Neuronal stem cell (in vitro differentiated cells): ENCODE measurements around the gene PLCH2.

ENCODE experiments used
- DNase-seq: peaks from one replicate; pipeline ENCODE4 v3.0.0-alpha.2; 2013; ENCODE audit warnings: low spot score
- H2AFZ ChIP-seq: one replicate; pipeline ENCODE4 v1.6.1; 2013; ENCODE audit warnings: mild to moderate bottlenecking, low read length, inconsistent platforms
- H2AK5ac ChIP-seq: 2 replicates; pipeline ENCODE4 v1.6.1; 2013; ENCODE audit warnings: low read depth, mild to moderate bottlenecking, inconsistent platforms, low read length, moderate library complexity, mixed read lengths
- H2BK120ac ChIP-seq: 2 replicates; pipeline ENCODE4 v1.6.1; 2013; ENCODE audit warnings: low read depth, mild to moderate bottlenecking, inconsistent platforms, low read length, moderate library complexity, mixed read lengths
- H2BK12ac ChIP-seq: one replicate; pipeline ENCODE4 v1.6.1; 2013; ENCODE audit warnings: low read length, inconsistent platforms
- H2BK15ac ChIP-seq: 2 replicates; pipeline ENCODE4 v1.6.1; 2013; ENCODE audit warnings: mild to moderate bottlenecking, low read length, inconsistent platforms, mixed read lengths
- H2BK5ac ChIP-seq: one replicate; pipeline ENCODE4 v1.6.1; 2013; ENCODE audit warnings: inconsistent platforms, mild to moderate bottlenecking, low read length, moderate library complexity
- H3K14ac ChIP-seq: one replicate; pipeline ENCODE4 v1.6.1; 2013; ENCODE audit warnings: low read length, inconsistent platforms
- H3K18ac ChIP-seq: 2 replicates; pipeline ENCODE4 v1.6.1; 2013; ENCODE audit warnings: low read length, inconsistent platforms
- H3K23ac ChIP-seq: 2 replicates; pipeline ENCODE4 v1.6.1; 2013; ENCODE audit warnings: low read depth, mild to moderate bottlenecking, mixed read lengths, low read length, inconsistent platforms; ENCODE audit not compliant: poor library complexity
- H3K27ac ChIP-seq: replicated peaks from 3 replicates; pipeline ENCODE4 v1.5.1; 2013; ENCODE audit warnings: low read length, inconsistent platforms
- H3K27me3 ChIP-seq, 3 experiments: 2 replicates each; pipeline ENCODE4 v1.6.1; 2013; ENCODE audit warnings: low read length in 3 of 3, mild to moderate bottlenecking in 2 of 3, inconsistent platforms in 1 of 3, low read depth in 1 of 3, mixed read lengths in 1 of 3, moderate library complexity in 1 of 3; ENCODE audit not compliant: control insufficient read depth in 3 of 3, insufficient read depth in 3 of 3
- H3K36me3 ChIP-seq, 2 donors: replicated peaks in 1 of 2; 2 replicates each; pipeline ENCODE4 v1.6.1; 2013; ENCODE audit warnings: low read length in 2 of 2; ENCODE audit not compliant: control insufficient read depth in 2 of 2, insufficient read depth in 2 of 2
- H3K4ac ChIP-seq: 2 replicates; pipeline ENCODE4 v1.6.1; 2013; ENCODE audit warnings: inconsistent platforms, mild to moderate bottlenecking, low read length, moderate library complexity
- H3K4me1 ChIP-seq, 2 donors: 1 replicate in 1 of 2; 2 replicates in 1 of 2; pipeline ENCODE4 v1.6.1; 2013; ENCODE audit warnings: low read length in 2 of 2, low read depth in 1 of 2; ENCODE audit not compliant: control insufficient read depth in 2 of 2, insufficient read depth in 1 of 2
- H3K4me2 ChIP-seq: one replicate; pipeline ENCODE4 v1.6.1; 2013; ENCODE audit warnings: mild to moderate bottlenecking, low read length, inconsistent platforms; ENCODE audit not compliant: insufficient read depth, poor library complexity, severe bottlenecking
- H3K4me3 ChIP-seq, 2 donors: 2 replicates each; pipeline ENCODE4 v1.5.1; 2013; ENCODE audit warnings: low read length in 2 of 2, mild to moderate bottlenecking in 2 of 2, inconsistent platforms in 1 of 2, moderate library complexity in 1 of 2
- H3K79me1 ChIP-seq: one replicate; pipeline ENCODE4 v1.6.1; 2013; ENCODE audit warnings: low read depth, mild to moderate bottlenecking, inconsistent platforms, low read length, moderate library complexity
- H3K9ac ChIP-seq: one replicate; pipeline ENCODE4 v1.6.1; 2013; ENCODE audit warnings: mild to moderate bottlenecking, low read depth, low read length, inconsistent platforms; ENCODE audit not compliant: poor library complexity
- H3K9me3 ChIP-seq, 2 donors: replicated peaks in 1 of 2; 2 replicates each; pipeline versions ENCODE3 to v1.6.1; 2013; ENCODE audit warnings: low read length in 2 of 2, mild to moderate bottlenecking in 2 of 2, inconsistent platforms in 1 of 2, low read depth in 1 of 2, mixed read lengths in 1 of 2, moderate library complexity in 1 of 2; ENCODE audit not compliant: control insufficient read depth in 2 of 2, insufficient read depth in 1 of 2
- H4K8ac ChIP-seq: one replicate; pipeline ENCODE4 v1.6.1; 2013; ENCODE audit warnings: low read depth, mild to moderate bottlenecking, inconsistent platforms, low read length, moderate library complexity
- H4K91ac ChIP-seq: one replicate; pipeline ENCODE4 v1.6.1; 2013; ENCODE audit warnings: low read length, low read depth, mild to moderate bottlenecking, inconsistent platforms; ENCODE audit not compliant: poor library complexity
- WGBS, 2 donors: extraction: QIAGEN DNeasy Blood & Tissue Kit; methylation state at CpG; one replicate each; pipeline ENCODE4 v1.1.7; 2013; ENCODE audit warnings: missing lambda C conversion rate in 2 of 2, mixed read lengths in 1 of 2; ENCODE audit not compliant: insufficient read length in 2 of 2, insufficient replicate concordance in 1 of 2; ENCODE audit errors: extremely low coverage in 2 of 2; 5-methylcytosine and 5-hydroxymethylcytosine counted together

Gene PLCH2

DNA sequence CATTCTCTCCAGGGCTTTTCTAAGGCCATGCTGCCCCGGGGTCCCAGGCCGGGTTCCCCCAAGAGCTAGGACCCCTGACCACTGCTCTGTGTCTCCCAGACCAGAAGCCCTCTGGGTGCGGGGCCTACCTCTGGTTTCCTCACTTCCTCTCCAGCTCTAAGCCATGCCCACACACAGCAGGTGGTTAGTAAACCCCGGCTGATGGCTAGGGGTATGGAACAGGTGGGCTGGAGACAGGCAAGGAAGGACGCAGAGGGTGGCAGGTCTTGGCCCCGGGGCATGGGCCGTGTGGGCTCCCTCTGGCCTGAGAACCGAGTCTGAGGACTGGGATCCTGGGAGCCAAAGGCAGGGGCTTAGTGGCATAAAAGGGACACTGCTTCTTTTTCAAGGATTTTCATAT lies 15.9 kb upstream of the PLCH2 start:
- DNase-seq = no peak
- Histone ChIP-seq H3K4me2 (no peak overlapping the region), H3K4ac (peak overlapping the region; percentile 23), H3K27ac (no peak overlapping the region), H3K79me1 (peaks cover 8% of the 10 kb centered on the region), H3K9me3 (no peaks in the 10 kb centered on the region), H3K23ac (no peak overlapping the region), H3K18ac (peak overlapping the region; percentile 89), H3K27me3 (peaks cover 0 to 76% (median 0%) of the 10 kb centered on the region in 3 experiments), H2BK120ac (peak overlapping the region; percentile 63), H2BK12ac (peak overlapping the region; percentile 22), H3K36me3 (no peaks in the 10 kb centered on the region), H3K4me3 (no peak overlapping the region), H3K9ac (peak overlapping the region; percentile 60), H4K91ac (no peak overlapping the region), H2BK5ac (peak overlapping the region; percentile 71), H2AFZ (no peak overlapping the region), H3K4me1 (peaks cover 9 to 17% of the 10 kb centered on the region in 2 donors), H2AK5ac (peak overlapping the region; percentile 94), H4K8ac (no peak overlapping the region), H2BK15ac (peak overlapping the region; percentile 93), H3K14ac (peak overlapping the region; percentile 89)
- no CpG with 5 or more reads among the region's 8 CpGs for WGBS, 2 donors

DNA sequence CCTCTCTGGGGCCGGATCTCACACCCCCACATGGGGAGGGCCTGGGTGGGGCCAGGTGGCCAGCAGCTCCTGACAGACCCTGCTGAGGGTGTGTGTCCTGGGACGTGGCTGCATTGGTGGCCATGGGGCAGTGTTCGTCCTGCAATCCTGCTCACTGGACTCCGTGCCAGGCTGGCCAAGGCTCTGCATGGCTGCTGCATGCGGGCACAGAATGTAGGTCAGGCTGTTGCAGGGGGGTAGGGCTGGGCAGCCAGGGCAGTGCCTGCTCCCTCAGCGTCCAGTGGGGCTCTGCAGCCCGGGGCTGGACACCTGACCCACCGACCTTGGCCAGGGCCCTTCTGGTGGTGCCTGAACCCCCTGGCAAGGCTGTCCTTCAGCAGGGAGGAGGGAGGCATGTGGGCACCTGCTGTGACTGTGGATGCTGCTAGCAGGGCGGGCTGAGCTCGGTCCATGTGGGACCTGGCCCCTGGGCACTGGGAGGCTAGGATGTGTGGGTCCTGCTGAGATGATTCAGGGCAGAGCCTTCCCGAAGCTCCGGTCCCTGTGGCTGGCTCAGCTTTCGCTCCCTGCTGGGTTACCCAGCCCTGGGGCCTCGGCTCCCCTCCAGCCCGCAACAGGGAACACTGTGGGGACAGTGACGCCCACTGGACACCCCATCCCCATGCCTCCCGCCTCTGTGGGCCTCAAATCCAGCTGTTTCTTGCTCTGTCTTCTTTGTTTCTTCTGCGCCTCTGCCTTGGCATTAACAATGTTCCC lies 14.9 kb upstream of the PLCH2 start:
- H3K27me3 ChIP-seq = peaks cover 0 to 78% (median 0%) of the 10 kb centered on the region in 3 experiments
- WGBS, 2 donors = no CpG with 5 or more reads among the region's 18 CpGs

DNA sequence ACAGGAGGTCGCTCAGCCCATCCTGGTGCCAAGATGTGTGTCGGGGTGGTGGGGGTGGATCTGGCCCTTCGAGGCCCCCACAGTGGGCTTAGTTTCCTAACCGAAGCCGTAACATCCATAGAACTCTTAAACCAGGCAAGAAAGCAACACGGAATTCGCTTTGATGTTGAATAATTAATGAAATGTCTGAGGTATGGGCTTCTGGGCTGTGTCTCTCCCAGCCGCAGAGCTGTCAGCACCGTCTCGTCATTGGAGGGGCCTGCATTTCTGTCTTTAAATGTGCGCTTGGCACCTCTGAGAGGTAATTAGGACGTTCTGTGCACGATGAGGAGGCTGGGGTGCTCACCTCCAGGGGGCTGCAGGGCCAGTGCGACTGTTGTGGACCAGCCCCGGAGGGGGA lies 13.3 kb upstream of the PLCH2 start:
- Histone ChIP-seq H2BK12ac (peak overlapping the region; percentile 41), H2BK120ac (no peak overlapping the region), H3K9ac (no peak overlapping the region), H3K27me3 (peaks cover 0 to 71% (median 0%) of the 10 kb centered on the region in 3 experiments), H3K4me2 (no peak overlapping the region), H3K23ac (peak overlapping the region; percentile 75), H2BK15ac (peak overlapping the region; percentile 64), H3K79me1 (peaks cover 7% of the 10 kb centered on the region), H3K18ac (peak overlapping the region; percentile 76), H4K8ac (no peak overlapping the region), H3K4me1 (peaks cover 14 to 27% of the 10 kb centered on the region in 2 donors), H3K4ac (no peak overlapping the region), H4K91ac (no peak overlapping the region), H3K36me3 (no peaks in the 10 kb centered on the region), H3K4me3 (no peak overlapping the region), H3K14ac (peak overlapping the region; percentile 63), H2BK5ac (peak overlapping the region; percentile 90), H2AFZ (no peak overlapping the region), H3K9me3 (no peaks in the 10 kb centered on the region), H3K27ac (no peak overlapping the region), H2AK5ac (no peak overlapping the region)
- DNase-seq = no peak
- WGBS, 2 donors = no CpG with 5 or more reads among the region's 15 CpGs

More for the DNA sequence above, 14.9 kb upstream of the PLCH2 start:
- H4K8ac ChIP-seq = no peak overlapping the region
- H3K4me3 ChIP-seq = no peak overlapping the region
- no peak overlapping the region for H2AFZ ChIP-seq
- H2BK5ac ChIP-seq = peak overlapping the region; percentile 71
- H3K23ac ChIP-seq = peak overlapping the region; percentile 67
- H3K14ac ChIP-seq = peak overlapping the region; percentile 75
- H3K36me3 ChIP-seq = no peaks in the 10 kb centered on the region
- no peaks in the 10 kb centered on the region for H3K9me3 ChIP-seq
- peaks cover 8% of the 10 kb centered on the region for H3K79me1 ChIP-seq
- DNase-seq = no peak
- H2BK12ac ChIP-seq = peak overlapping the region; percentile 90
- H3K4ac ChIP-seq = no peak overlapping the region
- H4K91ac ChIP-seq = no peak overlapping the region
- no peak overlapping the region for H2BK120ac ChIP-seq
- peak overlapping the region; percentile 94 for H2AK5ac ChIP-seq
- peak overlapping the region; percentile 93 for H2BK15ac ChIP-seq
- peaks cover 9 to 21% of the 10 kb centered on the region in 2 donors for H3K4me1 ChIP-seq
- H3K4me2 ChIP-seq = no peak overlapping the region
- H3K9ac ChIP-seq = peak overlapping the region; percentile 44
- H3K27ac ChIP-seq = no peak overlapping the region
- peak overlapping the region; percentile 94 for H3K18ac ChIP-seq

DNA sequence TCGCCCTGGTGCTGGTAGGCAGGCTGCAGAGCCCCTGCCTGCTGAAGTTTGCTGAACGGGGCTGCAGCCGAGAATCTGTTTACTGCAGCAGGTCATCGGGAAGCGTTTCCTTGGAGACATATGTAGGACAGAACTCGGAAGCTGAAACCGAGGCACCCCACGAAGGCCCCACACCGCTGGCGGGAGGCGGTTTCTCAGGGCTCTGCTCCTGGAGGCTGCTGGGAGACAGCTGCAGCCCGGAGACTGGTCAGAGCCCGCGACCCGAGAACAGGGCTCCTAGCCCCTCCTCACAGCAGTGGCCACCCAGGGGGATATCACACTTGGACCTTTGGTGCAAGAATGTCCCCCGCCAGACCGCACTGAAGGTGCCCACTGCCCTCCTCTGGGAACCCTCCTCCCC lies 12.7 kb upstream of the PLCH2 start:
- H3K4me1 ChIP-seq = peaks cover 14 to 27% of the 10 kb centered on the region in 2 donors
- no peak overlapping the region for H3K27ac ChIP-seq

More for the DNA sequence above, 12.7 kb upstream of the PLCH2 start:
- Histone ChIP-seq H3K18ac (peak overlapping the region; percentile 44), H3K79me1 (peaks cover 7% of the 10 kb centered on the region), H3K9ac (peak overlapping the region; percentile 70), H2BK15ac (no peak overlapping the region), H2BK120ac (no peak overlapping the region), H2BK5ac (no peak overlapping the region), H3K23ac (peak overlapping the region; percentile 55), H3K4ac (no peak overlapping the region), H3K4me3 (no peak overlapping the region), H3K14ac (no peak overlapping the region), H3K27me3 (peaks cover 0 to 71% (median 0%) of the 10 kb centered on the region in 3 experiments), H3K36me3 (no peaks in the 10 kb centered on the region), H2AFZ (peak overlapping the region; percentile 53), H3K4me2 (no peak overlapping the region), H4K8ac (no peak overlapping the region), H2AK5ac (peak overlapping the region; percentile 90), H2BK12ac (no peak overlapping the region), H4K91ac (no peak overlapping the region), H3K9me3 (no peaks in the 10 kb centered on the region)
- no CpG with 5 or more reads among the region's 17 CpGs for WGBS, 2 donors
- no peak for DNase-seq
